ENCODE data around the gene HOXB9.
A peak's percentile ranks its signal among the peaks of the same experiment; 100 is the strongest.

GRCh38 chr17:48671697-48672171 lies 45.6 kb upstream of the HOXB9 start:
- TF ChIP-seq, protein P1, sequence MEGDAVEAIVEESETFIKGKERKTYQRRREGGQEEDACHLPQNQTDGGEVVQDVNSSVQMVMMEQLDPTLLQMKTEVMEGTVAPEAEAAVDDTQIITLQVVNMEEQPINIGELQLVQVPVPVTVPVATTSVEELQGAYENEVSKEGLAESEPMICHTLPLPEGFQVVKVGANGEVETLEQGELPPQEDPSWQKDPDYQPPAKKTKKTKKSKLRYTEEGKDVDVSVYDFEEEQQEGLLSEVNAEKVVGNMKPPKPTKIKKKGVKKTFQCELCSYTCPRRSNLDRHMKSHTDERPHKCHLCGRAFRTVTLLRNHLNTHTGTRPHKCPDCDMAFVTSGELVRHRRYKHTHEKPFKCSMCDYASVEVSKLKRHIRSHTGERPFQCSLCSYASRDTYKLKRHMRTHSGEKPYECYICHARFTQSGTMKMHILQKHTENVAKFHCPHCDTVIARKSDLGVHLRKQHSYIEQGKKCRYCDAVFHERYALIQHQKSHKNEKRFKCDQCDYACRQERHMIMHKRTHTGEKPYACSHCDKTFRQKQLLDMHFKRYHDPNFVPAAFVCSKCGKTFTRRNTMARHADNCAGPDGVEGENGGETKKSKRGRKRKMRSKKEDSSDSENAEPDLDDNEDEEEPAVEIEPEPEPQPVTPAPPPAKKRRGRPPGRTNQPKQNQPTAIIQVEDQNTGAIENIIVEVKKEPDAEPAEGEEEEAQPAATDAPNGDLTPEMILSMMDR (IDR thresholded peaks at IDR 0.05), result peak in 5 of 7 experiments; percentile 56 to 88 (median 83)
- TF ChIP-seq POLR2A (IDR thresholded peaks at IDR 0.05) (no peak), POLR2AphosphoS5 (IDR thresholded peaks at IDR 0.05) (no peak)
